Hematopoietic multipotent progenitor cell (in vitro differentiated cells): ENCODE data around the gene COL1A2. TPM values are rescaled to one million over a fixed set of nuclear protein-coding genes. Genes with fewer than 3 reads are reported as not detected.

Experiments
- DNase-seq, 3 donors: peaks; one replicate each; pipeline ENCODE4 v3.0.0-alpha.2; 2011 to 2015; ENCODE audit warnings: low read depth in 2 of 3, low spot score in 2 of 3
- total RNA-seq: library from RNA; depleted of rRNA; stranded (reverse); fragments of >200 nt; gene quantifications from one replicate; pipeline ENCODE4 v1.2.3, GENCODE V29; 2012

The COL1A2 gene
- total RNA-seq, 1 donor: not detected

DNA sequence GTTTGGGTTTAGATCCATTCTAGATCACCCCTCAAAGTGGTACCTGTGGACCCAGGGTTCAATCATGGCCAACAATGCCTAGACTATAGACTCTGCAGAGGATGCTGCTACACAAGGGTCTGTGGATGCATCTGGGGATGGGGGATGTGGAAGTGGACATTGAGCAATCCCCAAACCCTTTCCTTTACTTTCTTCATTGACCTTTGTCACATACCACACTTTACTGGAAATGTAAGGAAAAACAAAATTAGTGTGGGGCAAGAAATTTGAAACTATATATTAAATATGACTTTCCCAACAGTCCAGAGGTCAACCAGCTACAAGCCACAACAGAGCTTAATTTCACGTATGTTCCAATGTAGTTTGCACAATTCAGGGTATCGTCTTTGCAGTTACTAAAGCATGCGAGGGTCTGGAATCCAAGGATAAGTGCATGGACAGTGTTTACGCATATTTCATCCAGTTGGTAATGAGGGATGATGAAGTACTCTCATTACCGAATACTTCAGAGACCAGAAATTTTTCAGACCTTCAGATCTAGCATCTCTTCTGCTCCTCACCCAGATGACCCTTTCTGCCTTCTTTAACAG lies 81.7 kb downstream of the COL1A2 start:
- no peak for DNase-seq

DNA sequence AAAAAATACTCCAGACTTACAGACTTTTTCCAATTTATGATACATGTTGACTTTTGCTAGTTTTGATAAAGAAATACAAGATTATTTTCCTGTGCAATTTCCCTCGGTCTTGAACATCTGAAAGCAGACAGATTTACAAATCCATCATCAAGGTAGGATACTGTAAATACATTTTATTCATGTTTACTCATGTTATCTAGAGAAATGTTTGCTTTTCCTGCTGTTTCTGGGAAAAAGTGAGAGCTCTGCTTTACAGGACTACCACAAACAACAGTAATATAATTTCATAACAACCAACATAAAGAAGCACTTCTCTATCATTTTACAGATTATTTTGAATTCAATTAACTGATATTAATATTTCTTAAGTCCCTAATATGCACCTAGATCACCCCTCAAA lies 83.2 kb downstream of the COL1A2 start:
- DNase-seq: no peak

DNA sequence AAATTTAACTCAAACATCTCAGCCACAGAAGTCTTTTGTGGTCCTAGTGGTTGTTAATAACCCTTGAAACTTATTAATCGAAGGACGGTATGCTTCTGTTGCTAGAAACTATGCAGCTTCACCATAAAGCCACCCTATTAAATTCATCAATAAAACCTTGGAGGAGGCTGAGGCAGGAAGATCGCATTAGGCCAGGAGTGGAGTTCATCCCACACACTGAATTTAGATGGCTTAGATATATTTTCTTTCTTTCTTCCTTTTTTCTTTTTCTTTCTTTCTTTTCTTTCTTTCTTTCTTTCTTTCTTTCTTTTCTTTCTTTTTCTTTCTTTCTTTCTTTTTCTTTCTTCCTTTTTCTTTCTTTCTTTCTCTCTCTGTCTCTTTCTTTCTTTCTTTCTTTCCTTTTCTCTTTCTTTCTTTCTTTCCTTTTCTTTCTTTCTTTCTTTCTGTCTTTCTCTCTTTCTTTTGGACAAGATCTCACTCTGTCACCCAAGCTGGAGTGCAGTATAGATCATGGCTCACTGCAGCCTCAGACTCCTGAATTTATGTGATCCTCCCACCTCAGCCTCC lies 84.0 kb downstream of the COL1A2 start:
- no peak for DNase-seq

Other genes with a start within 250 kb of the COL1A2 start
- gene CASD1, start 114.9 kb downstream of the COL1A2 start, total RNA-seq: 12.7 TPM